Osteoblast (primary cell): Measurements from ENCODE around the gene WDR26. TPM values are rescaled to one million over a fixed set of nuclear protein-coding genes. Genes with fewer than 3 reads are reported as not detected.

ENCODE experiments used
- DNase-seq: peaks from one replicate; pipeline ENCODE4 v3.0.0; 2011; ENCODE audit warnings: low spot score, mixed read lengths; ENCODE audit not compliant: insufficient read length; ENCODE audit errors: missing footprints
- H2AFZ ChIP-seq: 2 replicates; pipeline ENCODE4 v1.6.0; 2011; ENCODE audit warnings: mild to moderate bottlenecking, low read length
- H3K27ac ChIP-seq: 2 replicates; pipeline ENCODE4 v1.5.1; 2011; ENCODE audit warnings: mild to moderate bottlenecking, low read depth, low read length, moderate library complexity
- H3K27me3 ChIP-seq: 2 replicates; pipeline ENCODE4 v1.6.0; 2012; ENCODE audit warnings: mild to moderate bottlenecking, control low read depth, inconsistent platforms, low read length, moderate library complexity; ENCODE audit not compliant: insufficient read depth
- H3K36me3 ChIP-seq: 2 replicates; pipeline ENCODE4 v1.5.1; 2011; ENCODE audit warnings: mild to moderate bottlenecking, low read length, control low read depth, moderate library complexity; ENCODE audit not compliant: insufficient read depth
- H3K4me1 ChIP-seq: 2 replicates; pipeline ENCODE4 v1.5.1; 2011; ENCODE audit warnings: mild to moderate bottlenecking, low read length, control low read depth, moderate library complexity; ENCODE audit not compliant: insufficient read depth
- H3K4me2 ChIP-seq: 2 replicates; pipeline ENCODE4 v1.6.0; 2011; ENCODE audit warnings: mild to moderate bottlenecking, low read length; ENCODE audit not compliant: insufficient read depth
- H3K4me3 ChIP-seq: fragments of 200-600 bp; sonication (generic); 3 replicates; pipeline ENCODE4 v1.5.1; 2012; ENCODE audit warnings: mild to moderate bottlenecking, low read length, inconsistent platforms; ENCODE audit not compliant: insufficient read depth
- H3K79me2 ChIP-seq: 2 replicates; pipeline ENCODE4 v1.6.0; 2012; ENCODE audit warnings: mild to moderate bottlenecking, low read length, control low read depth, inconsistent platforms; ENCODE audit not compliant: insufficient read depth
- H3K9me3 ChIP-seq: 2 replicates; pipeline ENCODE4 v1.5.1; 2011; ENCODE audit warnings: low read depth, low read length, control low read depth
- H4K20me1 ChIP-seq: 2 replicates; pipeline ENCODE4 v1.6.0; 2012; ENCODE audit warnings: mild to moderate bottlenecking, low read length, control low read depth; ENCODE audit not compliant: insufficient read depth
- CTCF ChIP-seq: IDR thresholded peaks from 2 replicates; pipeline ENCODE4 v1.5.1; 2011; ENCODE audit warnings: mild to moderate bottlenecking, low read depth, low read length, moderate library complexity; ENCODE audit errors: extremely low read depth
- total RNA-seq: library from RNA; depleted of rRNA; stranded (reverse); fragments of >200 nt; gene quantifications from 2 replicates; pipeline ENCODE4 v1.2.3, GENCODE V29; 2012

Gene WDR26
- total RNA-seq, 1 donor = 78.9 TPM

- TF ChIP-seq CTCF = no peak
- Histone ChIP-seq H3K79me2 (no peaks in the 10 kb centered on the region), H3K9me3 (no peaks in the 10 kb centered on the region), H3K27ac (no peak overlapping the region), H3K4me1 (no peaks in the 10 kb centered on the region), H3K27me3 (no peaks in the 10 kb centered on the region), H3K36me3 (no peaks in the 10 kb centered on the region), H3K4me3 (no peak overlapping the region), H3K4me2 (no peak overlapping the region), H2AFZ (no peak overlapping the region), H4K20me1 (no peaks in the 10 kb centered on the region)
- DNase-seq = no peak
Measured at GRCh38 chr1:224472806-224473205, 38.2 kb upstream of the WDR26 start.

- Histone ChIP-seq H3K36me3 (no peaks in the 10 kb centered on the region), H4K20me1 (no peaks in the 10 kb centered on the region), H3K9me3 (no peaks in the 10 kb centered on the region), H3K4me3 (no peak overlapping the region), H2AFZ (no peak overlapping the region), H3K4me2 (no peak overlapping the region), H3K4me1 (no peaks in the 10 kb centered on the region), H3K79me2 (no peaks in the 10 kb centered on the region), H3K27me3 (no peaks in the 10 kb centered on the region), H3K27ac (no peak overlapping the region)
- no peak for DNase-seq
- TF ChIP-seq CTCF = no peak
Measured at GRCh38 chr1:224466154-224466553, 31.6 kb upstream of the WDR26 start.

- Histone ChIP-seq H3K36me3 (no peaks in the 10 kb centered on the region), H3K27me3 (no peaks in the 10 kb centered on the region), H3K4me2 (no peak overlapping the region), H4K20me1 (no peaks in the 10 kb centered on the region), H3K79me2 (no peaks in the 10 kb centered on the region), H3K4me1 (peaks cover 9% of the 10 kb centered on the region), H3K9me3 (no peaks in the 10 kb centered on the region), H3K27ac (no peak overlapping the region), H3K4me3 (no peak overlapping the region), H2AFZ (no peak overlapping the region)
- DNase-seq = no peak
- TF ChIP-seq CTCF = no peak
Measured at GRCh38 chr1:224459966-224460365, 25.4 kb upstream of the WDR26 start.

- no peak overlapping the region for H3K4me2 ChIP-seq
- H3K9me3 ChIP-seq = no peaks in the 10 kb centered on the region
- H3K27ac ChIP-seq = no peak overlapping the region
- no peak overlapping the region for H3K4me3 ChIP-seq
- H4K20me1 ChIP-seq = no peaks in the 10 kb centered on the region
- H3K4me1 ChIP-seq = peaks cover 9% of the 10 kb centered on the region
- no peak for TF ChIP-seq CTCF
- H3K36me3 ChIP-seq = no peaks in the 10 kb centered on the region
- H2AFZ ChIP-seq = no peak overlapping the region
- DNase-seq = no peak
- no peaks in the 10 kb centered on the region for H3K79me2 ChIP-seq
- no peaks in the 10 kb centered on the region for H3K27me3 ChIP-seq
Measured at GRCh38 chr1:224458996-224459395, 24.4 kb upstream of the WDR26 start.
